GM18519 (cell line): ENCODE results near the gene PATZ1.

Experiments used
- ATAC-seq: cut with Tn5 transposase; IDR thresholded peaks from one replicate; pipeline ENCODE4 v1.9.1; 2021; ENCODE audit warnings: mild to moderate bottlenecking, moderate library complexity; ENCODE audit not compliant: unreplicated experiment, low FRiP score

Gene PATZ1

GRCh38 chr22:31284281-31285155 lies 61.6 kb downstream of the PATZ1 start:
- no peak for ATAC-seq

GRCh38 chr22:31282748-31283468 lies 63.2 kb downstream of the PATZ1 start:
- no peak for ATAC-seq

GRCh38 chr22:31281733-31282132 lies 64.4 kb downstream of the PATZ1 start:
- ATAC-seq, result no peak

GRCh38 chr22:31279821-31280505 lies 66.2 kb downstream of the PATZ1 start:
- ATAC-seq, result no peak

GRCh38 chr22:31279327-31279669 lies 66.8 kb downstream of the PATZ1 start:
- no peak for ATAC-seq

- no peak for ATAC-seq
Measured at GRCh38 chr22:31278626-31279326, 67.4 kb downstream of the PATZ1 start.

GRCh38 chr22:31278151-31278621 lies 68.0 kb downstream of the PATZ1 start:
- ATAC-seq, result no peak

- ATAC-seq, result no peak
Measured at GRCh38 chr22:31277741-31278140, 68.4 kb downstream of the PATZ1 start.

GRCh38 chr22:31276426-31277167 lies 69.5 kb downstream of the PATZ1 start:
- ATAC-seq, result no peak
